IMR-90 (cell line): Measurements from ENCODE around the gene CDC42BPG. TPM values are rescaled to one million over a fixed set of nuclear protein-coding genes. Genes with fewer than 3 reads are reported as not detected.

Experiments used
- ATAC-seq: fragments of 200-7000 bp; cut with Tn5 transposase; 2 replicates; pipeline ENCODE4 v1.9.1; 2020; ENCODE audit warnings: low read depth, mild to moderate bottlenecking, moderate library complexity
- BruUV-seq: library from RNA; stranded (reverse); fragments of 400-500 nt; replicated peaks from 2 replicates; lab custom pipeline; 2021; lab: Mats Ljungman, UMichigan
- CTCF ChIA-PET: fragments of 300-600 bp; formaldehyde crosslinking; extraction: SDS; loops from one replicate; lab custom pipeline; 2021; ENCODE audit warnings: antibody characterized with exemption; lab: Yijun Ruan, JAX
- POLR2A ChIA-PET: fragments of 300-600 bp; sonication (Branson Sonifier 250); formaldehyde crosslinking; loops from one replicate; lab custom pipeline; 2022; ENCODE audit warnings: antibody characterized with exemption; ENCODE audit not compliant: unreplicated experiment; lab: Charles Lee
- DNase-seq: peaks from one replicate; pipeline ENCODE4 v3.0.0; 2013
- H2AFZ ChIP-seq: replicated peaks from 2 replicates; pipeline ENCODE3; 2013; ENCODE audit warnings: low read length, mild to moderate bottlenecking; ENCODE audit not compliant: poor library complexity
- H2AK5ac ChIP-seq: 2 replicates; pipeline ENCODE4 v1.6.1; 2013; ENCODE audit warnings: low read depth, low read length, inconsistent platforms
- H2AK9ac ChIP-seq: replicated peaks from 2 replicates; pipeline ENCODE3; 2013; ENCODE audit warnings: mild to moderate bottlenecking, low read depth, low read length, moderate library complexity; ENCODE audit not compliant: poor library complexity
- H2BK120ac ChIP-seq: 2 replicates; pipeline ENCODE4 v1.6.1; 2013; ENCODE audit warnings: low read depth, low read length, inconsistent platforms
- H2BK15ac ChIP-seq: 3 replicates; pipeline ENCODE4 v1.6.1; 2013; ENCODE audit warnings: low read depth, low read length, inconsistent platforms
- H2BK20ac ChIP-seq: 2 replicates; pipeline ENCODE4 v1.6.1; 2013; ENCODE audit warnings: low read depth, mild to moderate bottlenecking, inconsistent platforms, low read length, moderate library complexity
- H2BK5ac ChIP-seq: 2 replicates; pipeline ENCODE4 v1.6.1; 2013; ENCODE audit warnings: mild to moderate bottlenecking, low read depth, low read length, inconsistent platforms; ENCODE audit not compliant: poor library complexity, severe bottlenecking
- H3K14ac ChIP-seq: replicated peaks from 2 replicates; pipeline ENCODE4 v1.6.1; 2013; ENCODE audit warnings: low read depth, low read length, inconsistent platforms
- H3K18ac ChIP-seq: 2 replicates; pipeline ENCODE4 v1.6.1; 2013; ENCODE audit warnings: low read depth, low read length, control low read depth
- H3K23ac ChIP-seq: 2 replicates; pipeline ENCODE4 v1.6.1; 2013; ENCODE audit warnings: low read depth, low read length, inconsistent platforms
- H3K27ac ChIP-seq: 2 replicates; pipeline ENCODE4 v1.5.1; 2013; ENCODE audit warnings: mild to moderate bottlenecking, control low read depth, low read length; ENCODE audit not compliant: insufficient read depth
- H3K27me3 ChIP-seq: 2 replicates; pipeline ENCODE4 v1.6.1; 2013; ENCODE audit warnings: low read length; ENCODE audit not compliant: control insufficient read depth, insufficient read depth
- H3K36me3 ChIP-seq: 2 replicates; pipeline ENCODE4 v1.6.1; 2013; ENCODE audit warnings: low read length, mixed read lengths; ENCODE audit not compliant: control insufficient read depth, insufficient read depth
- H3K4ac ChIP-seq: 2 replicates; pipeline ENCODE4 v1.6.1; 2013; ENCODE audit warnings: low read depth, low read length, inconsistent platforms
- H3K4me1 ChIP-seq: 2 replicates; pipeline ENCODE4 v1.6.1; 2013; ENCODE audit warnings: low read length, mixed read lengths; ENCODE audit not compliant: control insufficient read depth, insufficient read depth
- H3K4me2 ChIP-seq: 2 replicates; pipeline ENCODE4 v1.6.1; 2013; ENCODE audit warnings: low read depth, mild to moderate bottlenecking, control low read depth, low read length, moderate library complexity
- H3K4me3 ChIP-seq: 2 replicates; pipeline ENCODE4 v1.5.1; 2013; ENCODE audit warnings: low read depth, mild to moderate bottlenecking, control low read depth, low read length, moderate library complexity; ENCODE audit not compliant: insufficient read depth
- H3K56ac ChIP-seq: 2 replicates; pipeline ENCODE4 v1.6.1; 2013; ENCODE audit warnings: low read length, inconsistent platforms; ENCODE audit not compliant: insufficient read depth; ENCODE audit errors: extremely low read depth
- H3K79me1 ChIP-seq, 2 experiments: 2 replicates each; pipeline ENCODE4 v1.6.1; 2013; ENCODE audit warnings: low read length in 2 of 2, inconsistent platforms in 1 of 2, low read depth in 1 of 2
- H3K9ac ChIP-seq: 2 replicates; pipeline ENCODE4 v1.6.1; 2013; ENCODE audit warnings: low read depth, low read length, control low read depth
- H3K9me1 ChIP-seq: 2 replicates; pipeline ENCODE4 v1.6.1; 2013; ENCODE audit warnings: low read length, inconsistent platforms; ENCODE audit not compliant: insufficient read depth
- H3K9me3 ChIP-seq: 2 replicates; pipeline ENCODE4 v1.6.1; 2013; ENCODE audit warnings: low read length; ENCODE audit not compliant: control insufficient read depth, insufficient read depth
- H4K20me1 ChIP-seq: 2 replicates; pipeline ENCODE4 v1.6.1; 2013; ENCODE audit warnings: low read length, inconsistent platforms; ENCODE audit not compliant: insufficient read depth
- H4K5ac ChIP-seq: 2 replicates; pipeline ENCODE4 v1.6.1; 2013; ENCODE audit warnings: mild to moderate bottlenecking, low read depth, low read length, control low read depth
- H4K8ac ChIP-seq, 2 experiments: 2 replicates each; pipeline ENCODE4 v1.6.1; 2013; ENCODE audit warnings: low read depth in 2 of 2, low read length in 2 of 2, control low read depth in 1 of 2, inconsistent platforms in 1 of 2
- H4K91ac ChIP-seq: 2 replicates; pipeline ENCODE4 v1.6.1; 2013; ENCODE audit warnings: low read depth, low read length, inconsistent platforms; ENCODE audit not compliant: insufficient read depth
- BHLHE40 ChIP-seq: fragments of 150-350 bp; IDR thresholded peaks from 2 replicates; pipeline ENCODE4 v1.6.1; 2016; ENCODE audit warnings: mild to moderate bottlenecking, low read depth, low read length
- CHD1 ChIP-seq: IDR thresholded peaks from 2 replicates; pipeline ENCODE4 v1.6.1; 2012; ENCODE audit warnings: low read depth, low read length, improper control_type of control experiment
- CTCF ChIP-seq: conservative IDR thresholded peaks from 2 replicates; pipeline ENCODE4 v1.5.1; 2012; ENCODE audit warnings: mild to moderate bottlenecking, low read depth, low read length, improper control_type of control experiment
- ELK1 ChIP-seq: fragments of 150-350 bp; IDR thresholded peaks from 2 replicates; pipeline ENCODE4 v1.6.1; 2016; ENCODE audit warnings: low read depth, mild to moderate bottlenecking, low read length, moderate library complexity, borderline replicate concordance
- FOS ChIP-seq: fragments of 150-350 bp; IDR thresholded peaks from 2 replicates; pipeline ENCODE4 v1.6.1; 2016; ENCODE audit warnings: low read depth, low read length
- MAFK ChIP-seq: IDR thresholded peaks from 2 replicates; pipeline ENCODE4 v1.6.1; 2012; ENCODE audit warnings: low read depth, low read length, improper control_type of control experiment
- MAZ ChIP-seq: IDR thresholded peaks from 2 replicates; pipeline ENCODE4 v1.6.1; 2012; ENCODE audit warnings: low read depth, mild to moderate bottlenecking, low read length, improper control_type of control experiment, moderate library complexity, borderline replicate concordance
- MXI1 ChIP-seq: IDR thresholded peaks from 2 replicates; pipeline ENCODE4 v1.6.1; 2012; ENCODE audit warnings: low read depth, mild to moderate bottlenecking, low read length, moderate library complexity, borderline replicate concordance
- NFE2L2 ChIP-seq: fragments of 150-350 bp; IDR thresholded peaks from 2 replicates; pipeline ENCODE4 v1.6.1; 2016; ENCODE audit warnings: low read depth, mild to moderate bottlenecking, low read length
- POLR2A ChIP-seq: IDR thresholded peaks from 2 replicates; pipeline ENCODE4 v1.6.1; 2012; ENCODE audit warnings: mild to moderate bottlenecking, low read depth, low read length
- RAD21 ChIP-seq: IDR thresholded peaks from 2 replicates; pipeline ENCODE4 v1.6.1; 2012; ENCODE audit warnings: low read length, improper control_type of control experiment
- RCOR1 ChIP-seq: IDR thresholded peaks from 2 replicates; pipeline ENCODE4 v1.6.1; 2012; ENCODE audit warnings: mild to moderate bottlenecking, low read length, improper control_type of control experiment; ENCODE audit not compliant: insufficient replicate concordance
- RFX5 ChIP-seq: IDR thresholded peaks from 2 replicates; pipeline ENCODE4 v1.8.0; 2012; ENCODE audit warnings: low read depth, mild to moderate bottlenecking, low read length, moderate library complexity
- WGBS, 2 experiments: methylation state at CpG; one replicate each; pipeline versions ENCODE4 v1.1.5 to v1.1.7; 2013; ENCODE audit warnings: missing lambda C conversion rate in 2 of 2; ENCODE audit not compliant: insufficient read length in 1 of 2; ENCODE audit errors: extremely low coverage in 2 of 2; 5-methylcytosine and 5-hydroxymethylcytosine counted together
- dilution Hi-C: fragments of 300-500 bp; cut with HindIII; formaldehyde crosslinking; loops from one replicate; pipeline ENCODE4 v1.14.3; 2018; ENCODE audit warnings: low sequenced_read_pairs; ENCODE audit not compliant: unreplicated experiment
- in situ Hi-C: fragments of 300-500 bp; cut with MboI; formaldehyde crosslinking; loops from 3 replicates; pipeline ENCODE4 v1.14.3; 2019; ENCODE audit warnings: low sequenced_read_pairs, inconsistent platforms, mixed read lengths
- intact Hi-C: fragments of 100-400 bp; cut with micrococcal nuclease; formaldehyde crosslinking; loops from 2 replicates; pipeline ENCODE4 v1.10.0; 2022
- polyA plus RNA-seq, 3 experiments: library from polyadenylated mRNA; depleted of rRNA; stranded (reverse); fragments of >200 nt; gene quantifications; 2 replicates each; pipeline ENCODE4 v1.2.3, GENCODE V29; 2012; ENCODE audit warnings: low replicate concordance in 1 of 3
- total RNA-seq: library from RNA; depleted of rRNA; stranded (reverse); fragments of >200 nt; gene quantifications from 2 replicates; pipeline ENCODE4 v1.2.3, GENCODE V29; 2012

CDC42BPG gene
- total and polyA plus RNA-seq, 2 of the 4 experiments (the other 2 are of a cell fraction) = under 0.01 to 0.12 TPM

- no peaks in the 10 kb centered on the region for H3K9me1 ChIP-seq
- no peak overlapping the region for H3K4me3 ChIP-seq
- no peak overlapping the region for H3K4ac ChIP-seq
- TF ChIP-seq ELK1 = no peak
- TF ChIP-seq FOS = no peak
- TF ChIP-seq RCOR1 = no peak
- no peak for TF ChIP-seq NFE2L2
- TF ChIP-seq CTCF = no peak
- no peak for TF ChIP-seq CHD1
- no peak for TF ChIP-seq BHLHE40
- TF ChIP-seq MXI1 = no peak
- no peak for TF ChIP-seq RAD21
- no peak for TF ChIP-seq POLR2A
- no peak for TF ChIP-seq RFX5
- TF ChIP-seq MAFK = no peak
- TF ChIP-seq MAZ = no peak
- no peak overlapping the region for H4K91ac ChIP-seq
- H3K56ac ChIP-seq = no peak overlapping the region
- no peak overlapping the region for H2BK20ac ChIP-seq
- H3K4me1 ChIP-seq = no peaks in the 10 kb centered on the region
- H3K4me2 ChIP-seq = no peak overlapping the region
- H3K79me1 ChIP-seq = no peaks in the 10 kb centered on the region
- H2AK5ac ChIP-seq = no peak overlapping the region
- in situ Hi-C loops = no loop called here
- BruUV-seq = no TSS peak
- H3K23ac ChIP-seq = no peak overlapping the region
- no peak overlapping the region for H2BK120ac ChIP-seq
- no peak overlapping the region for H3K14ac ChIP-seq
- H2AFZ ChIP-seq = no peak overlapping the region
- H3K27me3 ChIP-seq = no peaks in the 10 kb centered on the region
- ATAC-seq (no peak), DNase-seq (no peak)
- WGBS, 2 experiments = no CpG with 5 or more reads among the region's 4 CpGs
- H3K36me3 ChIP-seq = peaks cover 30% of the 10 kb centered on the region
- H4K20me1 ChIP-seq = no peaks in the 10 kb centered on the region
- no peak overlapping the region for H2AK9ac ChIP-seq
- CTCF ChIA-PET = no interaction called here
- no peak overlapping the region for H3K9ac ChIP-seq
- POLR2A ChIA-PET = no interaction called here
- no peak overlapping the region for H2BK5ac ChIP-seq
- no peak overlapping the region for H3K27ac ChIP-seq
- no peak overlapping the region for H4K8ac ChIP-seq
- no peak overlapping the region for H2BK15ac ChIP-seq
- H3K9me3 ChIP-seq = no peaks in the 10 kb centered on the region
- dilution Hi-C loops = no loop called here
- intact Hi-C loops = no loop called here
- no peak overlapping the region for H4K5ac ChIP-seq
- H3K18ac ChIP-seq = no peak overlapping the region
These were observed 52.0 kb downstream of the CDC42BPG start for GRCh38 chr11:64792482-64792881.
